Bronchial epithelial cell (primary cell): ENCODE results near the gene AOPEP. TPM values are rescaled to one million over a fixed set of nuclear protein-coding genes. Genes with fewer than 3 reads are reported as not detected.

Source experiments
- DNase-seq: peaks from one replicate; pipeline ENCODE4 v3.0.0-alpha.2; 2010; ENCODE audit warnings: low read depth
- FAIRE-seq: peaks from 2 replicates; lab custom pipeline; 2011; peaks lifted over from hg19 to GRCh38; lab: Jason Lieb, UNC
- H3K27me3 ChIP-seq: 2 replicates; pipeline ENCODE4 v1.5.1; 2011; ENCODE audit warnings: low read length; ENCODE audit not compliant: control insufficient read depth, insufficient read depth
- H3K36me3 ChIP-seq: 2 replicates; pipeline ENCODE4 v1.5.1; 2011; ENCODE audit warnings: low read length; ENCODE audit not compliant: control insufficient read depth, insufficient read depth
- H3K4me3 ChIP-seq: 2 replicates; pipeline ENCODE4 v1.5.1; 2011; ENCODE audit warnings: mild to moderate bottlenecking, low read depth, low read length, control low read depth
- CTCF ChIP-seq: IDR thresholded peaks from 2 replicates; pipeline ENCODE4 v1.5.1; 2011; ENCODE audit warnings: mild to moderate bottlenecking, moderate library complexity, low read length, control low read depth, inconsistent platforms; ENCODE audit not compliant: insufficient read depth, severe bottlenecking
- total RNA-seq: library from RNA; depleted of rRNA; stranded (reverse); fragments of >200 nt; gene quantifications from 2 replicates; pipeline ENCODE4 v1.2.1, GENCODE V29; 2014

AOPEP gene
- total RNA-seq, 1 donor from 2014 or later: 91.1 TPM

- Histone ChIP-seq H3K4me3 (no peak overlapping the region), H3K27me3 (no peaks in the 10 kb centered on the region), H3K36me3 (no peaks in the 10 kb centered on the region)
- DNase-seq (no peak), FAIRE-seq (no peak)
- TF ChIP-seq CTCF: no peak
Observed at GRCh38 chr9:94980947-94981722, 254.6 kb downstream of the AOPEP start.

DNA sequence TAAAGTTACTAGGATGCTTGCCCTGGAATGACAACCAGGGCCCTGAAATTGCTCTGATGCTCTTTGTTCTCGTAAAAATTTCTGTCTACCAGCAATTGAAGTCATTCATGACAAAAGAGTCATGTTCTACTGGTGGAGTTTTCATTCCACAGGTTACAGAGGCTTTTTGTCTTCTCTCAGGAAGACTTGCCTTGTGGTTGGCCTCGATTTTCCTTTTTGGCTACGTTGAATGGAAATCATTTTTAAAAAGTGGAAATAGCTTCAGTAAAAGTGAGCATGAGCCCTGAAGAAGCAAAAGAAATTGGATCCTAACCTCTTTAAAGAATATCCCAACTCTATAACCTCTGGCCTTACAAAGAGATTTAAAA is 255.2 kb downstream of the AOPEP start:
- Histone ChIP-seq H3K4me3 (no peak overlapping the region), H3K36me3 (no peaks in the 10 kb centered on the region), H3K27me3 (no peaks in the 10 kb centered on the region)
- FAIRE-seq: no peak
- no peak for TF ChIP-seq CTCF
- no peak for DNase-seq

DNA sequence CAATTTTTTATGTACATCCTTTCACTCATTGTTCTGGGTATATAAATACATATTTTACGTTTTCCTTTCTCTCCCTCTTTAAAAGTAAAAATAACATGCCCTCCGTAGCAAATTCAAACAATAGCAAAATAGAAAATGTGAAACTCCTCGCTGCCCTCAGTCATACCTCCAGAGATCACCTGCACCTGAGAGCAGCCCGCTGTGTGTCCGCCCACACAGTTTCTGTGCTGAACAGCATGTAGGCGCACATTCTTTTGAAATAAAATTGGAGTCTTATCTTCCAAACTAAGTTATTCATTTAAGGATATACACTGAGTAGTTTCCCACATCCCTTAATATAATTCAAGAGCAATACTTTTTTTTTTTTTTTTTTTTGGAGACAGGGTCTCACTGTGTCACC is 255.7 kb downstream of the AOPEP start:
- TF ChIP-seq CTCF: no peak
- no peak for DNase-seq

DNA sequence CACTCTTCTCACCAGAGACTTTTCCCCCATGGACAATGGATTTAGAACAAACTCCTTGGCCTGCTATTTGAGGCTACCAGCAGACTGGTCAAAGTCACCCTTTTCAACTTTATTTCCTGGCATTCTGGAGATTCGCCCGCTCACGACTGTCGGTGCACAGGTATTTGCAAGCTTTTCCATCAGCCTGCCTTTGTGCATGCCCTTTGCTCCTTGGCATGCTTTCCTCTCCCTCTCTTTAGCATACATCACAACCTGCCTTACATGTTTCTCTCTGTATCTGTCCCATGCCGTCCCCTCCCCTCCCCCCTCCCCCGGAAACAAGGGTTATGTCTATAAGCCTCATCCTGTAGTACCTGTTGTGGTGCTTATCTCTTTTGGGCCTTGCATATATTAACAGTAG is 257.1 kb downstream of the AOPEP start:
- no peak for DNase-seq
- no peak for FAIRE-seq
- TF ChIP-seq CTCF: no peak

More for the DNA sequence above, 255.7 kb downstream of the AOPEP start:
- H3K27me3 ChIP-seq: no peaks in the 10 kb centered on the region
- FAIRE-seq: no peak
- no peaks in the 10 kb centered on the region for H3K36me3 ChIP-seq
- no peak overlapping the region for H3K4me3 ChIP-seq

DNA sequence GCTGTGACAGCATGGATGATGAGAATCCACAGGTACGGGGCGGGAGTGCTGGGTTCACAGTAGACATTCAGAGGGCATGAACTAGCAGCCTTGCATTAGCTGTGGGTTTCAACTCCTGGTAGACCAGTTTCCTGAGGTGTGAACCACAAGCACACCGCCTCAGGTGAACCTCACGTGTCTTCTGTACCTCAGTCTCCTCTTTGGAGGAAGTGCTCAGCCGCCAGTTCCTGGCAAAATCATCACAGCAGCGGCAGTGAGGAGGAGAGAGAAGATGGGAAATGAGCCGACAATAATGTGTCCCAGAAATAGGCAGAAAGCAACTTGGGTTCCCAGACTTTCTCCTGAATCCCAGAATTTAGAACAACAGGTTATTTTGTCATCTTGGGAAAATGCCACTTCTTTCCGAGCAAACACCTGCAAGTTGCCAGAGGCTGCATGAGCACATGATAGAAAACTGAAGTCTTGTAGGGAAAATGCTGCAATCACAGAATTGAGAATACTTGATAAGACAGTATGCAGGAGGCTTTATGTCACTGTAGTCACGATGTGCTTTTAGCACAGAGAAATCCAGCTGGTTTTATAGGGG is 258.5 kb downstream of the AOPEP start:
- DNase-seq (no peak), FAIRE-seq (no peak)
- no peak for TF ChIP-seq CTCF
- H3K27me3 ChIP-seq: no peaks in the 10 kb centered on the region
- H3K36me3 ChIP-seq: no peaks in the 10 kb centered on the region
- no peak overlapping the region for H3K4me3 ChIP-seq

More for the DNA sequence above, 257.1 kb downstream of the AOPEP start:
- H3K36me3 ChIP-seq: no peaks in the 10 kb centered on the region
- no peak overlapping the region for H3K4me3 ChIP-seq
- H3K27me3 ChIP-seq: no peaks in the 10 kb centered on the region

GRCh38 chr9:94985649-94986048 is 259.1 kb downstream of the AOPEP start:
- peak; percentile 39 for DNase-seq
- TF ChIP-seq CTCF: no peak
- FAIRE-seq: no peak
- Histone ChIP-seq H3K27me3 (no peaks in the 10 kb centered on the region), H3K4me3 (no peak overlapping the region), H3K36me3 (no peaks in the 10 kb centered on the region)
